Testis (tissue), 2 donors: ENCODE measurements around the gene VWC2L.

Source experiments
- CTCF ChIP-seq, 3 experiments: fragments of 450-650 bp in 2 of 3; fragments of 200-600 bp in 1 of 3; sonication (generic) in 1 of 3; IDR thresholded peaks; one replicate each; pipeline ENCODE4 v1.5.1; 2016 to 2019; ENCODE audit warnings: antibody characterized with exemption in 3 of 3, mild to moderate bottlenecking in 2 of 3, moderate library complexity in 1 of 3
- POLR2A ChIP-seq: fragments of 450-650 bp; IDR thresholded peaks from one replicate; pipeline ENCODE4 v1.6.1; 2017; ENCODE audit warnings: antibody characterized with exemption, mild to moderate bottlenecking, moderate library complexity

DNA sequence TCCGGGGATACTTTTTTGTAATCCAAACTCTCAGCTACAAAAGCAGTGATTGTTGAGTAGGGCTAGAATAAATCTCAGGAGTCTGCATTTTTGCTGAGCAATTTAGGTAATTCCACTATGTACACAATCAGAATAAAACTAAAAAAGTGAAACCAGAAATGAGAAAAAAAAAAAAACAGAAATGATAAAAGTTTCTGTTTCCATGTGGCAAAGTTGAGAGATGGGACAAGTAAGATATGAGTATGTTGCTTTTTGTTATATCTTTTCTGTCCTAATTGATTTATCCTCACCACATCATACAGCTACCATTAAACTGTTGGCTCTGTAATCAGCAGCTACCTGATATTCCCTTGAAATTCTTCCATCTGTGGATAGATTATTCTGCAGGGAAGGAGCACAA is 92.7 kb downstream of the VWC2L start:
- TF ChIP-seq POLR2A: no peak
- TF ChIP-seq CTCF (IDR thresholded peaks at IDR 0.05): no peak
